ENCODE measurements around the gene HHIPL2. TPM values are rescaled to one million over a fixed set of nuclear protein-coding genes. Genes with fewer than 3 reads are reported as not detected.

Gene HHIPL2
- total RNA-seq, 2 donors from 2014 or later: 2.3 TPM; not detected in 1

GRCh38 chr1:222582099-222582774 is 34.3 kb upstream of the HHIPL2 start:
- no peak overlapping the region for H3K4me3 ChIP-seq
- 78% methylated on average over 4 of the region's 4 CpGs for WGBS
- no peaks in the 10 kb centered on the region for H3K36me3 ChIP-seq
- DNase-seq (ENCODE audit: low spot score): no peak
- no peaks in the 10 kb centered on the region for H3K27me3 ChIP-seq (replicated peaks; ENCODE audit: insufficient read depth)
- no peak overlapping the region for H3K27ac ChIP-seq
- intact Hi-C loops (cut with DNase I): no loop called here
- TF ChIP-seq POLR2AphosphoS5 (IDR thresholded peaks at IDR 0.05): no peak
- TF ChIP-seq POLR2A (IDR thresholded peaks at IDR 0.05): no peak
- TF ChIP-seq CTCF (IDR thresholded peaks at IDR 0.05): no peak
- no peaks in the 10 kb centered on the region for H3K9me3 ChIP-seq
- no peaks in the 10 kb centered on the region for H3K4me1 ChIP-seq (replicated peaks)

- WGBS: 96% methylated on average over 3 of the region's 3 CpGs
- intact Hi-C loops (cut with DNase I): no loop called here
- no peak overlapping the region for H3K27ac ChIP-seq
These were observed 31.4 kb upstream of the HHIPL2 start for GRCh38 chr1:222579316-222579715.

GRCh38 chr1:222570837-222571236 is 22.9 kb upstream of the HHIPL2 start:
- intact Hi-C loops (cut with DNase I): no loop called here
- Histone ChIP-seq H3K27me3 (replicated peaks; ENCODE audit: insufficient read depth) (no peaks in the 10 kb centered on the region), H3K27ac (no peak overlapping the region), H3K4me3 (no peak overlapping the region), H3K9me3 (no peaks in the 10 kb centered on the region), H3K36me3 (no peaks in the 10 kb centered on the region), H3K4me1 (replicated peaks) (no peaks in the 10 kb centered on the region)
- DNase-seq (ENCODE audit: low spot score): no peak
- TF ChIP-seq CTCF (IDR thresholded peaks at IDR 0.05) (no peak), POLR2AphosphoS5 (IDR thresholded peaks at IDR 0.05) (no peak), POLR2A (IDR thresholded peaks at IDR 0.05) (no peak)
- WGBS: 82% methylated on average over 1 of the region's 1 CpG

More at GRCh38 chr1:222579316-222579715, 31.4 kb upstream of the HHIPL2 start:
- TF ChIP-seq POLR2A (IDR thresholded peaks at IDR 0.05) (no peak), CTCF (IDR thresholded peaks at IDR 0.05) (no peak), POLR2AphosphoS5 (IDR thresholded peaks at IDR 0.05) (no peak)
- no peaks in the 10 kb centered on the region for H3K9me3 ChIP-seq
- H3K27me3 ChIP-seq (replicated peaks; ENCODE audit: insufficient read depth): no peaks in the 10 kb centered on the region
- H3K4me3 ChIP-seq: no peak overlapping the region
- H3K36me3 ChIP-seq: no peaks in the 10 kb centered on the region
- no peaks in the 10 kb centered on the region for H3K4me1 ChIP-seq (replicated peaks)
- no peak for DNase-seq (ENCODE audit: low spot score)

- no peaks in the 10 kb centered on the region for H3K9me3 ChIP-seq
- H3K4me1 ChIP-seq (replicated peaks): no peaks in the 10 kb centered on the region
- H3K27me3 ChIP-seq (replicated peaks; ENCODE audit: insufficient read depth): no peaks in the 10 kb centered on the region
- no peaks in the 10 kb centered on the region for H3K36me3 ChIP-seq
- no peak for DNase-seq (ENCODE audit: low spot score)
- TF ChIP-seq CTCF (IDR thresholded peaks at IDR 0.05) (no peak), POLR2A (IDR thresholded peaks at IDR 0.05) (no peak), POLR2AphosphoS5 (IDR thresholded peaks at IDR 0.05) (no peak)
- intact Hi-C loops (cut with DNase I): no loop called here
- no peak overlapping the region for H3K4me3 ChIP-seq
- 94% methylated on average over 1 of the region's 1 CpG for WGBS
- H3K27ac ChIP-seq: no peak overlapping the region
These were observed 13.8 kb upstream of the HHIPL2 start for GRCh38 chr1:222561656-222562055.

- H3K27me3 ChIP-seq (replicated peaks; ENCODE audit: insufficient read depth): no peaks in the 10 kb centered on the region
- no peaks in the 10 kb centered on the region for H3K4me1 ChIP-seq (replicated peaks)
- no peak for DNase-seq (ENCODE audit: low spot score)
- H3K4me3 ChIP-seq: no peak overlapping the region
- H3K27ac ChIP-seq: no peak overlapping the region
- no peaks in the 10 kb centered on the region for H3K36me3 ChIP-seq
- intact Hi-C loops (cut with DNase I): no loop called here
- 97% methylated on average over 7 of the region's 7 CpGs for WGBS
- no peak for TF ChIP-seq CTCF (IDR thresholded peaks at IDR 0.05)
- TF ChIP-seq POLR2AphosphoS5 (IDR thresholded peaks at IDR 0.05): no peak
- no peak for TF ChIP-seq POLR2A (IDR thresholded peaks at IDR 0.05)
- H3K9me3 ChIP-seq: no peaks in the 10 kb centered on the region
These were observed 9.7 kb upstream of the HHIPL2 start for GRCh38 chr1:222557574-222557973.
